Activated CD8-positive, alpha-beta T cell treated with anti-CD3 and anti-CD28 coated beads for 36 hours (primary cell): ENCODE measurements around the gene HGFAC. TPM values are rescaled to one million over a fixed set of nuclear protein-coding genes. Genes with fewer than 3 reads are reported as not detected.

Experiments
- ATAC-seq: fragments of 200-7000 bp; cut with Tn5 transposase; one replicate; pipeline ENCODE4 v1.10.0; 2021; ENCODE audit warnings: mild to moderate bottlenecking, moderate library complexity
- CTCF ChIA-PET: fragments of 350-600 bp; sonication (Branson Sonifier 250); formaldehyde crosslinking; loops from one replicate; lab custom pipeline; 2021; ENCODE audit warnings: antibody characterized with exemption; lab: Charles Lee
- POLR2A ChIA-PET: fragments of 350-600 bp; sonication (Branson Sonifier 250); formaldehyde crosslinking; loops from one replicate; lab custom pipeline; 2021; ENCODE audit warnings: antibody characterized with exemption; lab: Charles Lee
- DNase-seq: peaks from one replicate; pipeline ENCODE4 v3.0.0-alpha.2; 2020
- H3K27ac Mint-ChIP-seq: one replicate; pipeline ENCODE4 v1.8.0; 2021; ENCODE audit warnings: mild to moderate bottlenecking, mixed read lengths
- H3K27me3 Mint-ChIP-seq: one replicate; pipeline ENCODE4 v1.8.0; 2021; ENCODE audit warnings: mixed read lengths
- H3K36me3 Mint-ChIP-seq: one replicate; pipeline ENCODE4 v1.8.0; 2021; ENCODE audit warnings: low read depth, mixed read lengths
- H3K4me1 Mint-ChIP-seq: one replicate; pipeline ENCODE4 v1.8.0; 2021; ENCODE audit warnings: low read depth, mixed read lengths
- H3K4me3 Mint-ChIP-seq: one replicate; pipeline ENCODE4 v1.8.0; 2021; ENCODE audit warnings: mild to moderate bottlenecking, moderate library complexity, mixed read lengths
- H3K9me3 Mint-ChIP-seq: one replicate; pipeline ENCODE4 v1.8.0; 2021; ENCODE audit warnings: mixed read lengths
- CTCF ChIP-seq: fragments of 200-600 bp; IDR thresholded peaks from one replicate; pipeline ENCODE4 v1.8.0; 2022; ENCODE audit warnings: antibody characterized with exemption, mild to moderate bottlenecking
- intact Hi-C: fragments of 100-400 bp; cut with micrococcal nuclease; formaldehyde crosslinking; loops from one replicate; pipeline ENCODE4 v1.10.0; 2022
- total RNA-seq, 2 experiments: library from RNA; stranded (reverse); gene quantifications; one replicate each; pipeline ENCODE4 v1.2.3, GENCODE V29; 2021

HGFAC gene
- total RNA-seq, 2 experiments from 2014 or later, result not detected

GRCh38 chr4:3494462-3494871 lies 52.7 kb downstream of the HGFAC start:
- peaks cover 13% of the 10 kb centered on the region for H3K27me3 Mint-ChIP-seq
- H3K4me3 Mint-ChIP-seq, result no peak overlapping the region
- no peaks in the 10 kb centered on the region for H3K36me3 Mint-ChIP-seq
- H3K9me3 Mint-ChIP-seq, result no peaks in the 10 kb centered on the region
- no peak for TF ChIP-seq CTCF
- no peaks in the 10 kb centered on the region for H3K4me1 Mint-ChIP-seq
- DNase-seq (no peak), ATAC-seq (no peak)
- intact Hi-C loops, result no loop called here
- ChIA-PET POLR2A (no interaction called here), CTCF (no interaction called here)
- no peak overlapping the region for H3K27ac Mint-ChIP-seq

- ChIA-PET POLR2A (no interaction called here), CTCF (no interaction called here)
- no peak overlapping the region for H3K27ac Mint-ChIP-seq
- no peaks in the 10 kb centered on the region for H3K9me3 Mint-ChIP-seq
- H3K36me3 Mint-ChIP-seq, result no peaks in the 10 kb centered on the region
- intact Hi-C loops, result no loop called here
- no peak overlapping the region for H3K4me3 Mint-ChIP-seq
- H3K4me1 Mint-ChIP-seq, result no peaks in the 10 kb centered on the region
- no peak for TF ChIP-seq CTCF
- peaks cover 13% of the 10 kb centered on the region for H3K27me3 Mint-ChIP-seq
- ATAC-seq (no peak), DNase-seq (no peak)
Measured at GRCh38 chr4:3495204-3495975, 53.6 kb downstream of the HGFAC start.

GRCh38 chr4:3496021-3496420 lies 54.3 kb downstream of the HGFAC start:
- ChIA-PET POLR2A (no interaction called here), CTCF (no interaction called here)
- Mint-ChIP-seq H3K4me3 (no peak overlapping the region), H3K27me3 (peaks cover 13% of the 10 kb centered on the region), H3K9me3 (no peaks in the 10 kb centered on the region), H3K4me1 (no peaks in the 10 kb centered on the region), H3K27ac (no peak overlapping the region), H3K36me3 (no peaks in the 10 kb centered on the region)
- DNase-seq, result no peak
- intact Hi-C loops, result no loop called here
- TF ChIP-seq CTCF, result no peak
- no peak for ATAC-seq

- no peak overlapping the region for H3K4me3 Mint-ChIP-seq
- no peak overlapping the region for H3K27ac Mint-ChIP-seq
- POLR2A ChIA-PET, result no interaction called here
Measured at GRCh38 chr4:3497095-3497494, 55.3 kb downstream of the HGFAC start.

More at GRCh38 chr4:3497095-3497494, 55.3 kb downstream of the HGFAC start:
- DNase-seq (no peak), ATAC-seq (no peak)
- Mint-ChIP-seq H3K9me3 (no peaks in the 10 kb centered on the region), H3K36me3 (no peaks in the 10 kb centered on the region), H3K4me1 (no peaks in the 10 kb centered on the region), H3K27me3 (peaks cover 4% of the 10 kb centered on the region)
- no peak for TF ChIP-seq CTCF
- intact Hi-C loops, result no loop called here
- CTCF ChIA-PET, result no interaction called here
